MM.1S (cell line): ENCODE measurements around the gene CHST2.

ENCODE experiments used
- DNase-seq: peaks from one replicate; pipeline ENCODE4 v3.0.0-alpha.2; 2015
- H2AFZ ChIP-seq: fragments of 300-600 bp; sonication (generic); 2 replicates; pipeline ENCODE4 v1.6.0; 2016; ENCODE audit warnings: antibody characterized with exemption, low read length
- H3F3A ChIP-seq: fragments of 300-600 bp; sonication (generic); 2 replicates; pipeline ENCODE4 v1.6.1; 2016; ENCODE audit warnings: mild to moderate bottlenecking, antibody characterized with exemption, low read length, moderate library complexity, mixed read lengths; ENCODE audit not compliant: insufficient read depth
- H3K27ac ChIP-seq: fragments of 300-600 bp; sonication (generic); 2 replicates; pipeline ENCODE4 v1.5.1; 2016; ENCODE audit warnings: mild to moderate bottlenecking, low read length
- H3K27me3 ChIP-seq: fragments of 300-600 bp; sonication (generic); replicated peaks from 2 replicates; pipeline ENCODE4 v1.6.0; 2016; ENCODE audit warnings: low read length; ENCODE audit not compliant: insufficient read depth
- H3K36me3 ChIP-seq: fragments of 300-600 bp; sonication (generic); replicated peaks from 2 replicates; pipeline ENCODE4 v1.6.1; 2016; ENCODE audit warnings: mild to moderate bottlenecking, low read length, mixed read lengths; ENCODE audit not compliant: insufficient read depth
- H3K4me1 ChIP-seq: fragments of 300-600 bp; sonication (generic); 2 replicates; pipeline ENCODE4 v1.6.1; 2016; ENCODE audit warnings: low read length, mixed read lengths
- H3K4me2 ChIP-seq: fragments of 300-600 bp; sonication (generic); 2 replicates; pipeline ENCODE4 v1.6.0; 2016; ENCODE audit warnings: low read depth, low read length
- H3K4me3 ChIP-seq: fragments of 300-600 bp; sonication (generic); 2 replicates; pipeline ENCODE4 v1.5.1; 2016; ENCODE audit warnings: low read length, mixed read lengths
- H3K79me2 ChIP-seq: fragments of 300-600 bp; sonication (generic); 2 replicates; pipeline ENCODE4 v1.6.1; 2016; ENCODE audit warnings: mixed run types, low read length, mixed read lengths
- H3K9ac ChIP-seq: fragments of 300-600 bp; sonication (generic); 2 replicates; pipeline ENCODE4 v1.6.1; 2016; ENCODE audit warnings: low read length, mixed read lengths
- H3K9me2 ChIP-seq: fragments of 300-600 bp; sonication (generic); replicated peaks from 2 replicates; pipeline ENCODE4 v1.6.1; 2016; ENCODE audit warnings: mild to moderate bottlenecking, low read length, mixed read lengths; ENCODE audit not compliant: insufficient read depth
- H3K9me3 ChIP-seq: fragments of 300-600 bp; sonication (generic); replicated peaks from 2 replicates; pipeline ENCODE4 v1.6.1; 2016; ENCODE audit warnings: mild to moderate bottlenecking, low read length, mixed read lengths; ENCODE audit not compliant: insufficient read depth
- H4K20me1 ChIP-seq: fragments of 300-600 bp; sonication (generic); 2 replicates; pipeline ENCODE4 v1.6.1; 2016; ENCODE audit warnings: mild to moderate bottlenecking, low read length, moderate library complexity, mixed read lengths; ENCODE audit not compliant: insufficient read depth
- EZH2 ChIP-seq: fragments of 300-600 bp; sonication (generic); optimal IDR thresholded peaks from 2 replicates; pipeline ENCODE3; 2017; ENCODE audit warnings: low read depth, mild to moderate bottlenecking, antibody characterized with exemption, low read length, mixed read lengths
- EZH2phosphoT487 ChIP-seq: fragments of 300-600 bp; sonication (generic); IDR thresholded peaks from 2 replicates; pipeline ENCODE4 v1.6.1; 2018; ENCODE audit warnings: antibody characterized with exemption, low read length
- TF ChIP-seq, protein P1 (sequence below): fragments of 300-600 bp; sonication (generic); IDR thresholded peaks from 2 replicates; pipeline ENCODE4 v1.5.1; 2016; ENCODE audit warnings: antibody characterized with exemption, low read length, mixed read lengths

Gene CHST2

DNA sequence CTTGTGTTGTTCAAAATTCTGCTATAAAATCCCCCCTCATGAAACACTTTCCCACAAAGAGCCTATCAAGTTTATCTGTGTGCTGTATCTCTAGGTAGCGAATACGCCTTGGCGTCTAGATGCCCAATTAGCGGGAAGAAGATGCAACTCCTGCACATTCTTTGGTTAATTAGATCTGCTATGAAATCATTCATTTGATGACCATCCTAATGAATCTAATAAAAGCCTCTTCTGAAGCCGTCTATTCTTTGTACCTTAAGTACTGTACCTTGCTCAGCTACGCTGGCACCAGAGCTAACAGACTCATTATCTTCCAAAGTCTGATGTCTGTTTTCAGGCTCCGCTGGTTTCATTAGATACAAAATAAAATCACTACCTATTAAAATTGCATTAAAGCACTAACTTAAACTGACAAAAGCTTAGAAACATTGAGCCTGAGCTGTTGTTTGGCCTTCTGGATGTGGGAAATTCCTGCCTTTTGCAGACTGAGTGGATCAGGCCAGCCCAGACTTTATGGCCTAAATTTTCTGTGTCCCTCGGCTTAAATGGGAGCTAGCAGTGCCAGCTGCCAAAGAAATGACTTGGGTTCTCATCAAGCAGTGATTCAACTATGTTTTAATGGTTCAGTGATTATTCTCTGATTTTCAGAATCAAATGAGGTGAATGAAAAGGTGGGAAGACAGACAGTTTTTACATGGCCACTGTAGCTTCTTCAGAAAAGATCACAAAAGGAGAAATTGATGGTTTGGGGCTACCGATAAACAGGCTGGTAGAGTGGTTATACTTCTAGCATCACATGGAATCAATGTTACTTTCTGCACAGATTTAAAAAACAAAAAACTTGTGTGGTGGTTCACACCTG lies 28.4 kb upstream of the CHST2 start:
- Histone ChIP-seq H4K20me1 (no peaks in the 10 kb centered on the region), H3K9ac (no peak overlapping the region), H3K9me3 (no peaks in the 10 kb centered on the region), H2AFZ (no peak overlapping the region), H3K4me1 (no peaks in the 10 kb centered on the region), H3K4me2 (no peak overlapping the region), H3K27me3 (no peaks in the 10 kb centered on the region), H3K4me3 (no peak overlapping the region), H3K9me2 (no peaks in the 10 kb centered on the region), H3K79me2 (no peaks in the 10 kb centered on the region), H3K27ac (no peak overlapping the region), H3F3A (no peaks in the 10 kb centered on the region), H3K36me3 (no peaks in the 10 kb centered on the region)
- no peak for DNase-seq
- TF ChIP-seq, protein P1, sequence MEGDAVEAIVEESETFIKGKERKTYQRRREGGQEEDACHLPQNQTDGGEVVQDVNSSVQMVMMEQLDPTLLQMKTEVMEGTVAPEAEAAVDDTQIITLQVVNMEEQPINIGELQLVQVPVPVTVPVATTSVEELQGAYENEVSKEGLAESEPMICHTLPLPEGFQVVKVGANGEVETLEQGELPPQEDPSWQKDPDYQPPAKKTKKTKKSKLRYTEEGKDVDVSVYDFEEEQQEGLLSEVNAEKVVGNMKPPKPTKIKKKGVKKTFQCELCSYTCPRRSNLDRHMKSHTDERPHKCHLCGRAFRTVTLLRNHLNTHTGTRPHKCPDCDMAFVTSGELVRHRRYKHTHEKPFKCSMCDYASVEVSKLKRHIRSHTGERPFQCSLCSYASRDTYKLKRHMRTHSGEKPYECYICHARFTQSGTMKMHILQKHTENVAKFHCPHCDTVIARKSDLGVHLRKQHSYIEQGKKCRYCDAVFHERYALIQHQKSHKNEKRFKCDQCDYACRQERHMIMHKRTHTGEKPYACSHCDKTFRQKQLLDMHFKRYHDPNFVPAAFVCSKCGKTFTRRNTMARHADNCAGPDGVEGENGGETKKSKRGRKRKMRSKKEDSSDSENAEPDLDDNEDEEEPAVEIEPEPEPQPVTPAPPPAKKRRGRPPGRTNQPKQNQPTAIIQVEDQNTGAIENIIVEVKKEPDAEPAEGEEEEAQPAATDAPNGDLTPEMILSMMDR, result no peak
- no peak for TF ChIP-seq EZH2
- no peak for TF ChIP-seq EZH2phosphoT487

DNA sequence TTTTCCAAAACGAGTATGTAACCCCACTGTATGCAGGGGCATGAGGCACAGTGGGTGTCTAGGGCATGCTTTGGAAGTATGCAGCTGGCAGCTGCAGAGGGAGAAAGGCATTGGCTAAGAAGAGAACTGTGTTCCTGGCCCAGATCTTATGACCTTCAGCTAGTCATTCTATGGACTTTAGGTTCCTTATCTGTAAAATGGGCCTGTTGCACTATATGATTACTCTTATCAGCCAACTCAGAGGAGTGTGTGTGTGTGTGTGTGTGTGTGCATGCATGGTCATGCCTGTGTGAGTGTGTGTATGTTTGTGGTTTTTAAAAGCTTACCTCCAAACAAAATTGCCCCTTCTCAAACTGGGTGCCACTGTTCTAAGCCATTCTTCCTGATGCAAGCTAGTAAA lies 27.4 kb upstream of the CHST2 start:
- no peak overlapping the region for H2AFZ ChIP-seq
- no peak overlapping the region for H3K4me3 ChIP-seq
- no peak for DNase-seq
- no peaks in the 10 kb centered on the region for H3K27me3 ChIP-seq
- H3F3A ChIP-seq, result no peaks in the 10 kb centered on the region
- no peak overlapping the region for H3K27ac ChIP-seq
- no peaks in the 10 kb centered on the region for H3K9me3 ChIP-seq
- H3K9me2 ChIP-seq, result no peaks in the 10 kb centered on the region
- H4K20me1 ChIP-seq, result no peaks in the 10 kb centered on the region
- H3K36me3 ChIP-seq, result no peaks in the 10 kb centered on the region
- no peak overlapping the region for H3K9ac ChIP-seq
- no peaks in the 10 kb centered on the region for H3K79me2 ChIP-seq
- TF ChIP-seq EZH2 (no peak), EZH2phosphoT487 (no peak)
- TF ChIP-seq, protein P1, result no peak
- H3K4me2 ChIP-seq, result no peak overlapping the region
- H3K4me1 ChIP-seq, result no peaks in the 10 kb centered on the region

DNA sequence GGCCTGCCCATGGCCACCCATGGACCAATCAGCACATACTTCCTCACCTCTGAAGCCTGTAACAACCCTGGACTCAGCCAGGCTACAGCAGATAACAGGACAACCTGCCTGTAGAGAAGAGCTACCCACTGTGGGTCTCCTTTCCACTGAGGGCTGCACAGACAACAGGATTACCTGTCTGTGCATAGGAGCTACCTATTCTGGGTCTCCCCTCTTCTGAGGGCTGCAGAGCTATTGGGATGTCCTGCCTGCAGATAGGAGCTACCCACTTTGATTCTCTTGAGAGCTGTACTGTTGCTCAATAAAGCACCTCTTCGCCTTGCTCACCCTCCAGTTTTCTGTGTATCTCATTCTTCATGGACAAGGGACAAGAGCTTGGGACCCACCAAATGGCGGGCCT lies 23.8 kb upstream of the CHST2 start:
- H3K79me2 ChIP-seq, result no peaks in the 10 kb centered on the region
- H3F3A ChIP-seq, result no peaks in the 10 kb centered on the region
- H3K27me3 ChIP-seq, result no peaks in the 10 kb centered on the region
- no peaks in the 10 kb centered on the region for H4K20me1 ChIP-seq
- H3K4me1 ChIP-seq, result no peaks in the 10 kb centered on the region
- DNase-seq, result no peak
- H3K36me3 ChIP-seq, result no peaks in the 10 kb centered on the region
- H2AFZ ChIP-seq, result no peak overlapping the region
- no peak overlapping the region for H3K4me2 ChIP-seq
- H3K9me2 ChIP-seq, result no peaks in the 10 kb centered on the region
- no peaks in the 10 kb centered on the region for H3K9me3 ChIP-seq
- H3K9ac ChIP-seq, result no peak overlapping the region
- TF ChIP-seq EZH2phosphoT487 (no peak), EZH2 (no peak)
- TF ChIP-seq, protein P1, result no peak
- H3K27ac ChIP-seq, result no peak overlapping the region
- H3K4me3 ChIP-seq, result no peak overlapping the region
